GM19452 (cell line): ENCODE results near the gene ALKAL2.
A peak's percentile ranks its signal among the peaks of the same experiment; 100 is the strongest.
"Not testable (repeated sequence)": the region's sequence is repeated elsewhere in the genome, so short reads cannot be mapped to it uniquely, and the experiment has no call there.

Experiments
- ATAC-seq: cut with Tn5 transposase; IDR thresholded peaks from one replicate; pipeline ENCODE4 v1.9.1; 2021; ENCODE audit not compliant: unreplicated experiment

The ALKAL2 gene

GRCh38 chr2:287911-288757 lies at the start of gene ALKAL2:
Gene ALKAL2 (minus strand): TSS chr2:288091. CDS start chr2:287835, 256 bp downstream.
- ATAC-seq: no peak

- ATAC-seq: not testable (repeated sequence)
These were observed 49.1 kb upstream of the ALKAL2 start for GRCh38 chr2:336949-337348.

GRCh38 chr2:336360-336759 lies 48.5 kb upstream of the ALKAL2 start:
- no peak for ATAC-seq

GRCh38 chr2:332592-332991 lies 44.7 kb upstream of the ALKAL2 start:
- no peak for ATAC-seq

GRCh38 chr2:328761-329160 lies 40.9 kb upstream of the ALKAL2 start:
- ATAC-seq: no peak

GRCh38 chr2:323035-323434 lies 35.1 kb upstream of the ALKAL2 start:
- ATAC-seq: no peak

- no peak for ATAC-seq
These were observed 34.4 kb upstream of the ALKAL2 start for GRCh38 chr2:322326-322725.

- no peak for ATAC-seq
These were observed 32.7 kb upstream of the ALKAL2 start for GRCh38 chr2:320561-320960.

GRCh38 chr2:319059-319600 lies 31.2 kb upstream of the ALKAL2 start:
- ATAC-seq: no peak

GRCh38 chr2:317501-318424 lies 29.9 kb upstream of the ALKAL2 start:
- ATAC-seq: peak; percentile 77

GRCh38 chr2:316381-316780 lies 28.5 kb upstream of the ALKAL2 start:
- ATAC-seq: no peak

GRCh38 chr2:315925-316324 lies 28.0 kb upstream of the ALKAL2 start:
- ATAC-seq: not testable (repeated sequence)

GRCh38 chr2:314561-315336 lies 26.9 kb upstream of the ALKAL2 start:
- ATAC-seq: no peak

- ATAC-seq: no peak
These were observed 26.1 kb upstream of the ALKAL2 start for GRCh38 chr2:313991-314390.

GRCh38 chr2:310994-311393 lies 23.1 kb upstream of the ALKAL2 start:
- ATAC-seq: no peak

- ATAC-seq: no peak
These were observed 22.1 kb upstream of the ALKAL2 start for GRCh38 chr2:309954-310510.

GRCh38 chr2:309148-309953 lies 21.5 kb upstream of the ALKAL2 start:
- ATAC-seq: no peak

- ATAC-seq: no peak
These were observed 17.5 kb upstream of the ALKAL2 start for GRCh38 chr2:305366-305765.

- ATAC-seq: no peak
These were observed 8.5 kb upstream of the ALKAL2 start for GRCh38 chr2:296354-296753.

GRCh38 chr2:295090-295489 lies 7.2 kb upstream of the ALKAL2 start:
- ATAC-seq: no peak
